GOT3 (cell line): ENCODE data around the gene PDZD8.
"Not testable (repeated sequence)": the region's sequence is repeated elsewhere in the genome, so short reads cannot be mapped to it uniquely, and the experiment has no call there.

Experiments used
- DNase-seq: peaks from one replicate; lab custom pipeline; 2025; ENCODE audit warnings: mixed read lengths; lab: John Stamatoyannopoulos, UW

The PDZD8 gene

GRCh38 chr10:117294039-117294645, 81.1 kb downstream of the PDZD8 start:
- no peak for DNase-seq

- DNase-seq = not testable (repeated sequence)
Measured at GRCh38 chr10:117290872-117291271, 84.4 kb downstream of the PDZD8 start.

- no peak for DNase-seq
Measured at GRCh38 chr10:117284716-117285494, 90.3 kb downstream of the PDZD8 start.

GRCh38 chr10:117277675-117278074, 97.6 kb downstream of the PDZD8 start:
- no peak for DNase-seq

GRCh38 chr10:117275121-117275520, 100.1 kb downstream of the PDZD8 start:
- no peak for DNase-seq

- DNase-seq = no peak
Measured at GRCh38 chr10:117274509-117274908, 100.7 kb downstream of the PDZD8 start.

GRCh38 chr10:117273980-117274379, 101.3 kb downstream of the PDZD8 start:
- DNase-seq = no peak

- no peak for DNase-seq
Measured at GRCh38 chr10:117272195-117273076, 102.8 kb downstream of the PDZD8 start.

GRCh38 chr10:117271427-117271826, 103.8 kb downstream of the PDZD8 start:
- DNase-seq = no peak

- DNase-seq = no peak
Measured at GRCh38 chr10:117268907-117269306, 106.3 kb downstream of the PDZD8 start.

- no peak for DNase-seq
Measured at GRCh38 chr10:117268258-117268657, 107.0 kb downstream of the PDZD8 start.

GRCh38 chr10:117266812-117267211, 108.4 kb downstream of the PDZD8 start:
- DNase-seq = no peak

- DNase-seq = no peak
Measured at GRCh38 chr10:117266400-117266799, 108.8 kb downstream of the PDZD8 start.

GRCh38 chr10:117264782-117265181, 110.5 kb downstream of the PDZD8 start:
- DNase-seq = no peak

GRCh38 chr10:117262903-117263293, 112.3 kb downstream of the PDZD8 start:
- DNase-seq = no peak

GRCh38 chr10:117262291-117262902, 112.8 kb downstream of the PDZD8 start:
- no peak for DNase-seq

- DNase-seq = no peak
Measured at GRCh38 chr10:117261501-117261900, 113.7 kb downstream of the PDZD8 start.

GRCh38 chr10:117260084-117260483, 115.2 kb downstream of the PDZD8 start:
- DNase-seq = no peak

- DNase-seq = no peak
Measured at GRCh38 chr10:117259279-117259678, 116.0 kb downstream of the PDZD8 start.

- no peak for DNase-seq
Measured at GRCh38 chr10:117257721-117258120, 117.5 kb downstream of the PDZD8 start.

GRCh38 chr10:117256910-117257309, 118.3 kb downstream of the PDZD8 start:
- no peak for DNase-seq

- DNase-seq = no peak
Measured at GRCh38 chr10:117255835-117256460, 119.3 kb downstream of the PDZD8 start.
